ENCODE measurements around the gene SLC12A7. TPM values are rescaled to one million over a fixed set of nuclear protein-coding genes. Genes with fewer than 3 reads are reported as not detected.

The SLC12A7 gene
- total RNA-seq, 2 experiments from 2014 or later, result 0.06 TPM; not detected in 1

DNA sequence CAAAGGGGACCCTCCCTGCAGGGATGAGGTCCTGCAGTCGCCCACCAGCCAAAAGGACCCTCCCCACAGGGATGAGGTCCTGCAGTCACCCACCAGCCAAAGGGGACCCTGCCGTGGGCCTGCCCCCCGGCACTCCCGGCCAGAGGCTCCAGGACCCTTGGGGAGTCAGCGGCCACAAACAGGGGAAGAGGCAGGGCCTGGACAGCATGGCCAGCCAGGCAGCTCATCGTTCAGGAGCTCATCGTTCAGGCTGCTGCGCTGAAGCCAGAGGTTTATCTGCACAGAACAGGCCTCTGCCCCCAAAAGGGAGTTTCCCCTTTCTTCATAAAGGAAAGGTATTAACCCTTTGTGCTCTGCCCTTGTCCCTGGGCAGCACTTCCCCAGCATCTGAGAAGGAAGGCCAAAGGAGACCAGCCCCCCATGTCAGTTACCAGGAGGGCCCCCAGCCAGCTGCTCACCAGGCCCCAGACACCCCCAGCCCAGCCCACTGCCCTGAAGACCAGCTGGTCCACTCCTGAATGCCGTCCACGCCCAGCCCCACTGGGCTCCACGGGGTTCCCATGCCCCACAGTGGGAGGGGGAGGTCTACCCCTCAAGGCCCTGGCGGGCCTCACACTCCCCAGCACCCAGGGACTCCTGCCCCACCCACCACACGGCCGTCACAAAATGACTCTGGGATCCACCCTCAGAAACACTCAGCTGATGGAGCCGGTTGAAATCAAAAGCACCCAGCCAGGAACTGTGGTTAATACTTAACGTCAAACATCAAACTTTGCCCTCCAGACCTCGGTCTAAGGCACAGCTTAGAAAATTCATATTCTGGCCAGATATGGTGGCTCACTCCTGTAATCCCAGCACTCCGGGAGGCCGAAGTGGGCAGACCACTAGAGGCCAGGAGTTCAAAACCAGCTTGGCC is 6.3 kb downstream of the SLC12A7 start:
- no peaks in the 10 kb centered on the region for H3K4me1 ChIP-seq (ENCODE audit: insufficient read depth, low read length, poor library complexity, severe bottlenecking)
- TF ChIP-seq, protein P1, sequence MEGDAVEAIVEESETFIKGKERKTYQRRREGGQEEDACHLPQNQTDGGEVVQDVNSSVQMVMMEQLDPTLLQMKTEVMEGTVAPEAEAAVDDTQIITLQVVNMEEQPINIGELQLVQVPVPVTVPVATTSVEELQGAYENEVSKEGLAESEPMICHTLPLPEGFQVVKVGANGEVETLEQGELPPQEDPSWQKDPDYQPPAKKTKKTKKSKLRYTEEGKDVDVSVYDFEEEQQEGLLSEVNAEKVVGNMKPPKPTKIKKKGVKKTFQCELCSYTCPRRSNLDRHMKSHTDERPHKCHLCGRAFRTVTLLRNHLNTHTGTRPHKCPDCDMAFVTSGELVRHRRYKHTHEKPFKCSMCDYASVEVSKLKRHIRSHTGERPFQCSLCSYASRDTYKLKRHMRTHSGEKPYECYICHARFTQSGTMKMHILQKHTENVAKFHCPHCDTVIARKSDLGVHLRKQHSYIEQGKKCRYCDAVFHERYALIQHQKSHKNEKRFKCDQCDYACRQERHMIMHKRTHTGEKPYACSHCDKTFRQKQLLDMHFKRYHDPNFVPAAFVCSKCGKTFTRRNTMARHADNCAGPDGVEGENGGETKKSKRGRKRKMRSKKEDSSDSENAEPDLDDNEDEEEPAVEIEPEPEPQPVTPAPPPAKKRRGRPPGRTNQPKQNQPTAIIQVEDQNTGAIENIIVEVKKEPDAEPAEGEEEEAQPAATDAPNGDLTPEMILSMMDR (conservative IDR thresholded peaks at IDR 0.05; ENCODE audit: low read length), result no peak
- TF ChIP-seq EZH2phosphoT487 (IDR thresholded peaks at IDR 0.05; ENCODE audit: borderline replicate concordance, low read depth, low read length), result no peak
- POLR2A ChIA-PET, result interaction anchor here (0.6 to 1.3 kb wide), 2 partner anchors 35 to 352 kb away, joined by 3 read pairs; no protein-coding TSS in a partner anchor
- H4K20me1 ChIP-seq (ENCODE audit: insufficient read depth, low read length), result no peaks in the 10 kb centered on the region
- H3K9me3 ChIP-seq (ENCODE audit: low read length), result no peaks in the 10 kb centered on the region
- no peaks in the 10 kb centered on the region for H3K9me2 ChIP-seq (ENCODE audit: insufficient read depth, low read length)
- no peaks in the 10 kb centered on the region for H3K79me2 ChIP-seq (ENCODE audit: insufficient read depth, low read depth, low read length)
- DNase-seq (ENCODE audit: low spot score), result no peak
- H3K36me3 ChIP-seq (ENCODE audit: insufficient read depth, low read length), result no peaks in the 10 kb centered on the region
- no peak overlapping the region for H3K4me2 ChIP-seq (ENCODE audit: low read length)
- intact Hi-C loops (cut with micrococcal nuclease; ENCODE audit: unreplicated experiment), result no loop called here
- BruUV-seq (replicated peaks), result no TSS peak
- H3K4me3 ChIP-seq (ENCODE audit: low read depth, low read length, poor library complexity, severe bottlenecking), result no peak overlapping the region
- no peak overlapping the region for H2AFZ ChIP-seq (ENCODE audit: low read length)
- H3K27ac ChIP-seq (ENCODE audit: low read depth, low read length, poor library complexity, severe bottlenecking), result no peak overlapping the region
- CTCF ChIA-PET (ENCODE audit: unreplicated experiment), result no interaction called here

DNA sequence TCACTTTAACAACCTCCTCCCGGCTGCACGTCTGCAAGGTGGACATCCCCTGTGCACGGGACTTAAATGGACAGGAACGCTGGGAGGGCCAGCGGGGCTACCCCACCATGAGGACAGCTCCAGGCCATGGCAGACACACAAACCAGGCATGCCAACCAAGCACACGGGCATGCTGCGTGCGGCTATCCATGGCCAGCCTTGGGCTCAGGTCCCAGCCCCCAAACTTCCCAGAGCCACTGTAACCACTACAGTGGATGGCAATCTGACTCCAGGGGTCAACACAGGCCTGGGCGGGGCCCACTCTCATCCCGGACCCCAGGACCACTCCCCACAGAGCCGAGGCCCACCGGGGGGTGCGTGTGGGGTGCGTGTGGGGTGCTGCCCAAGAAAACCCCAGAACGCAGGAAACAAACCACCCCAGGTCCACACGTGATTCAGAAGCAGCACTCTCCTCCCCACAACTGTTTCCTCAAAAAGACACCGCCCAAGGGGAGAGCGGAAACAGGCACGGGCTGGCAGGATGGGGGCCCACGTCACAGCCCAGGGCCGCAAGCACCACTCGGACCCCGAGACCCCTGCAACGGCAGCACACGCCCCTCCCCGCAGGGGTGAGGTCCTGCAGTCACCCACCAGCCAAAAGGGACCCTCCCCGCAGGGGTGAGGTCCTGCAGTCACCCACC is 7.4 kb downstream of the SLC12A7 start:
- Histone ChIP-seq H3K27ac (ENCODE audit: low read depth, low read length, poor library complexity, severe bottlenecking) (no peak overlapping the region), H3K9me3 (ENCODE audit: low read length) (no peaks in the 10 kb centered on the region), H2AFZ (ENCODE audit: low read length) (no peak overlapping the region), H3K4me3 (ENCODE audit: low read depth, low read length, poor library complexity, severe bottlenecking) (no peak overlapping the region), H3K9me2 (ENCODE audit: insufficient read depth, low read length) (no peaks in the 10 kb centered on the region), H3K4me1 (ENCODE audit: insufficient read depth, low read length, poor library complexity, severe bottlenecking) (no peaks in the 10 kb centered on the region), H3K36me3 (ENCODE audit: insufficient read depth, low read length) (no peaks in the 10 kb centered on the region), H4K20me1 (ENCODE audit: insufficient read depth, low read length) (no peaks in the 10 kb centered on the region), H3K79me2 (ENCODE audit: insufficient read depth, low read depth, low read length) (no peaks in the 10 kb centered on the region), H3K4me2 (ENCODE audit: low read length) (no peak overlapping the region)
- TF ChIP-seq, protein P1 (conservative IDR thresholded peaks at IDR 0.05; ENCODE audit: low read length), result no peak
- no peak for TF ChIP-seq EZH2phosphoT487 (IDR thresholded peaks at IDR 0.05; ENCODE audit: borderline replicate concordance, low read depth, low read length)
- no TSS peak for BruUV-seq (replicated peaks)
- POLR2A ChIA-PET, result no interaction called here
- CTCF ChIA-PET (ENCODE audit: unreplicated experiment), result no interaction called here
- intact Hi-C loops (cut with micrococcal nuclease; ENCODE audit: unreplicated experiment), result no loop called here
- DNase-seq (ENCODE audit: low spot score), result no peak
